ENCODE measurements around the gene MYO7B.
A peak's percentile ranks its signal among the peaks of the same experiment; 100 is the strongest.
"Not testable (repeated sequence)": the region's sequence is repeated elsewhere in the genome, so short reads cannot be mapped to it uniquely, and the experiment has no call there.

The MYO7B gene

GRCh38 chr2:127543013-127543501 lies 7.6 kb downstream of the MYO7B start:
- not testable (repeated sequence) for H3K9me3 ChIP-seq (ENCODE audit: control insufficient read depth, low read length)

GRCh38 chr2:127545189-127545588 lies 9.7 kb downstream of the MYO7B start:
- Histone ChIP-seq H2BK120ac (ENCODE audit: low read depth, low read length) (no peak overlapping the region), H3K79me1 (replicated peaks; ENCODE audit: low read length, poor library complexity, severe bottlenecking) (no peaks in the 10 kb centered on the region), H2AFZ (ENCODE audit: low read depth, low read length) (no peak overlapping the region), H4K8ac (ENCODE audit: low read length) (peak overlapping the region; percentile 16), H3K18ac (ENCODE audit: low read depth in 1 of 2, low read length in 2 of 2) (no peak overlapping the region), H2BK15ac (ENCODE audit: low read depth, poor library complexity, severe bottlenecking) (no peak overlapping the region), H3K9ac (ENCODE audit: low read length) (no peak overlapping the region), H3K23ac (ENCODE audit: low read length in 2 of 2) (no peak overlapping the region), H2BK12ac (ENCODE audit: low read length in 2 of 2) (no peak overlapping the region), H4K91ac (ENCODE audit: low read length) (no peak overlapping the region), H3K4me2 (ENCODE audit: low read length, poor library complexity, severe bottlenecking) (no peak overlapping the region), H3K9me3 (ENCODE audit: control insufficient read depth, low read length) (no peaks in the 10 kb centered on the region), H2BK5ac (ENCODE audit: low read depth, low read length, poor library complexity, severe bottlenecking) (no peak overlapping the region), H3K4ac (ENCODE audit: low read depth in 1 of 2, low read length in 2 of 2) (no peak overlapping the region), H3K4me3 (ENCODE audit: insufficient read depth in 1 of 2, low read depth in 1 of 2, low read length in 2 of 2) (no peak overlapping the region), H3K27ac (ENCODE audit: low read length, poor library complexity, severe bottlenecking) (no peak overlapping the region), H2AK5ac (ENCODE audit: low read length, severe bottlenecking) (no peak overlapping the region), H3K4me1 (ENCODE audit: control insufficient read depth, insufficient read depth, low read depth, low read length) (peaks cover 3% of the 10 kb centered on the region), H3K14ac (ENCODE audit: low read length in 2 of 2) (no peak overlapping the region), H3K27me3 (ENCODE audit: control insufficient read depth in 1 of 2, insufficient read depth in 1 of 2, low read length in 2 of 2) (peaks cover 27 to 36% of the 10 kb centered on the region in 2 experiments), H3K36me3 (ENCODE audit: control insufficient read depth in 1 of 2, insufficient read depth in 2 of 2, low read depth in 1 of 2, low read length in 2 of 2) (no peaks in the 10 kb centered on the region)
- WGBS, result 63% methylated on average over 6 of the region's 6 CpGs
- no peak for DNase-seq

More at GRCh38 chr2:127543013-127543501, 7.6 kb downstream of the MYO7B start:
- not testable (repeated sequence) for H3K27ac ChIP-seq (ENCODE audit: low read length, poor library complexity, severe bottlenecking); H2BK120ac ChIP-seq (ENCODE audit: low read depth, low read length); H2AFZ ChIP-seq (ENCODE audit: low read depth, low read length); H3K79me1 ChIP-seq (replicated peaks; ENCODE audit: low read length, poor library complexity, severe bottlenecking); H2BK15ac ChIP-seq (ENCODE audit: low read depth, poor library complexity, severe bottlenecking); H3K36me3 ChIP-seq (ENCODE audit: control insufficient read depth in 1 of 2, insufficient read depth in 2 of 2, low read depth in 1 of 2, low read length in 2 of 2); H2BK5ac ChIP-seq (ENCODE audit: low read depth, low read length, poor library complexity, severe bottlenecking); H3K4ac ChIP-seq (ENCODE audit: low read depth in 1 of 2, low read length in 2 of 2); H3K18ac ChIP-seq (ENCODE audit: low read depth in 1 of 2, low read length in 2 of 2); H3K9ac ChIP-seq (ENCODE audit: low read length); H2AK5ac ChIP-seq (ENCODE audit: low read length, severe bottlenecking); H2BK12ac ChIP-seq (ENCODE audit: low read length in 2 of 2); H4K91ac ChIP-seq (ENCODE audit: low read length); H3K4me3 ChIP-seq (ENCODE audit: insufficient read depth in 1 of 2, low read depth in 1 of 2, low read length in 2 of 2); H4K8ac ChIP-seq (ENCODE audit: low read length); DNase-seq; H3K23ac ChIP-seq (ENCODE audit: low read length in 2 of 2); H3K14ac ChIP-seq (ENCODE audit: low read length in 2 of 2); H3K4me2 ChIP-seq (ENCODE audit: low read length, poor library complexity, severe bottlenecking); H3K4me1 ChIP-seq (ENCODE audit: control insufficient read depth, insufficient read depth, low read depth, low read length)
- 20% methylated on average over 4 of the region's 8 CpGs for WGBS
- H3K27me3 ChIP-seq (ENCODE audit: control insufficient read depth in 1 of 2, insufficient read depth in 1 of 2, low read length in 2 of 2), result peaks cover 20 to 47% of the 10 kb centered on the region in 2 experiments

- H3K9ac ChIP-seq (ENCODE audit: low read length), result no peak overlapping the region
- H4K8ac ChIP-seq (ENCODE audit: low read length), result no peak overlapping the region
- H2AK5ac ChIP-seq (ENCODE audit: low read length, severe bottlenecking), result no peak overlapping the region
- no peak overlapping the region for H4K91ac ChIP-seq (ENCODE audit: low read length)
- H3K23ac ChIP-seq (ENCODE audit: low read length in 2 of 2), result no peak overlapping the region
- peaks cover 3% of the 10 kb centered on the region for H3K4me1 ChIP-seq (ENCODE audit: control insufficient read depth, insufficient read depth, low read depth, low read length)
- WGBS, result 100% methylated on average over 1 of the region's 1 CpG
- H3K14ac ChIP-seq (ENCODE audit: low read length in 2 of 2), result no peak overlapping the region
- no peak overlapping the region for H3K4me3 ChIP-seq (ENCODE audit: insufficient read depth in 1 of 2, low read depth in 1 of 2, low read length in 2 of 2)
- no peak for DNase-seq
- no peak overlapping the region for H2BK120ac ChIP-seq (ENCODE audit: low read depth, low read length)
- no peaks in the 10 kb centered on the region for H3K79me1 ChIP-seq (replicated peaks; ENCODE audit: low read length, poor library complexity, severe bottlenecking)
- H3K18ac ChIP-seq (ENCODE audit: low read depth in 1 of 2, low read length in 2 of 2), result no peak overlapping the region
- peaks cover 33 to 42% of the 10 kb centered on the region in 2 experiments for H3K27me3 ChIP-seq (ENCODE audit: control insufficient read depth in 1 of 2, insufficient read depth in 1 of 2, low read length in 2 of 2)
- no peak overlapping the region for H2BK12ac ChIP-seq (ENCODE audit: low read length in 2 of 2)
- no peak overlapping the region for H3K27ac ChIP-seq (ENCODE audit: low read length, poor library complexity, severe bottlenecking)
- no peaks in the 10 kb centered on the region for H3K9me3 ChIP-seq (ENCODE audit: control insufficient read depth, low read length)
- H2AFZ ChIP-seq (ENCODE audit: low read depth, low read length), result no peak overlapping the region
- no peaks in the 10 kb centered on the region for H3K36me3 ChIP-seq (ENCODE audit: control insufficient read depth in 1 of 2, insufficient read depth in 2 of 2, low read depth in 1 of 2, low read length in 2 of 2)
- no peak overlapping the region for H3K4me2 ChIP-seq (ENCODE audit: low read length, poor library complexity, severe bottlenecking)
- no peak overlapping the region for H2BK5ac ChIP-seq (ENCODE audit: low read depth, low read length, poor library complexity, severe bottlenecking)
- no peak overlapping the region for H2BK15ac ChIP-seq (ENCODE audit: low read depth, poor library complexity, severe bottlenecking)
- no peak overlapping the region for H3K4ac ChIP-seq (ENCODE audit: low read depth in 1 of 2, low read length in 2 of 2)
Observed at GRCh38 chr2:127545796-127546195, 10.3 kb downstream of the MYO7B start.

- Histone ChIP-seq H3K36me3 (ENCODE audit: control insufficient read depth in 1 of 2, insufficient read depth in 2 of 2, low read depth in 1 of 2, low read length in 2 of 2) (no peaks in the 10 kb centered on the region), H3K9me3 (ENCODE audit: control insufficient read depth, low read length) (no peaks in the 10 kb centered on the region), H2AFZ (ENCODE audit: low read depth, low read length) (no peak overlapping the region), H3K27me3 (ENCODE audit: control insufficient read depth in 1 of 2, insufficient read depth in 1 of 2, low read length in 2 of 2) (peaks cover 41% of the 10 kb centered on the region in 2 experiments), H3K4me1 (ENCODE audit: control insufficient read depth, insufficient read depth, low read depth, low read length) (peaks cover 3% of the 10 kb centered on the region), H3K4ac (ENCODE audit: low read depth in 1 of 2, low read length in 2 of 2) (no peak overlapping the region), H2AK5ac (ENCODE audit: low read length, severe bottlenecking) (no peak overlapping the region), H2BK12ac (ENCODE audit: low read length in 2 of 2) (no peak overlapping the region), H4K8ac (ENCODE audit: low read length) (no peak overlapping the region), H3K14ac (ENCODE audit: low read length in 2 of 2) (no peak overlapping the region), H3K18ac (ENCODE audit: low read depth in 1 of 2, low read length in 2 of 2) (no peak overlapping the region), H2BK15ac (ENCODE audit: low read depth, poor library complexity, severe bottlenecking) (no peak overlapping the region), H3K4me3 (ENCODE audit: insufficient read depth in 1 of 2, low read depth in 1 of 2, low read length in 2 of 2) (no peak overlapping the region), H2BK5ac (ENCODE audit: low read depth, low read length, poor library complexity, severe bottlenecking) (no peak overlapping the region), H3K23ac (ENCODE audit: low read length in 2 of 2) (no peak overlapping the region), H3K4me2 (ENCODE audit: low read length, poor library complexity, severe bottlenecking) (no peak overlapping the region), H3K9ac (ENCODE audit: low read length) (no peak overlapping the region), H3K27ac (ENCODE audit: low read length, poor library complexity, severe bottlenecking) (no peak overlapping the region), H4K91ac (ENCODE audit: low read length) (no peak overlapping the region), H3K79me1 (replicated peaks; ENCODE audit: low read length, poor library complexity, severe bottlenecking) (no peaks in the 10 kb centered on the region), H2BK120ac (ENCODE audit: low read depth, low read length) (no peak overlapping the region)
- no peak for DNase-seq
- 75% methylated on average over 3 of the region's 3 CpGs for WGBS
Observed at GRCh38 chr2:127546797-127547196, 11.3 kb downstream of the MYO7B start.

Data from mesenchymal stem cell (in vitro differentiated cells and primary cell).